Upper lobe of right lung (tissue), 1 donor: ENCODE results near the gene GAPVD1. TPM values are rescaled to one million over a fixed set of nuclear protein-coding genes. Genes with fewer than 3 reads are reported as not detected.
"Not testable (repeated sequence)": the region's sequence is repeated elsewhere in the genome, so short reads cannot be mapped to it uniquely, and the experiment has no call there.

Experiments used
- ATAC-seq: fragments of 200-7000 bp; cut with Tn5 transposase; one replicate; pipeline ENCODE4 v1.9.1; 2020; ENCODE audit warnings: mild to moderate bottlenecking, moderate library complexity
- DNase-seq: peaks from one replicate; pipeline ENCODE4 v3.0.0-alpha.2; 2020
- H3K27ac ChIP-seq: fragments of 200-600 bp; one replicate; pipeline ENCODE4 v1.8.0; 2022
- H3K27me3 ChIP-seq: fragments of 200-600 bp; one replicate; pipeline ENCODE4 v1.8.0; 2022; ENCODE audit warnings: mild to moderate bottlenecking
- H3K36me3 ChIP-seq: fragments of 200-600 bp; one replicate; pipeline ENCODE4 v1.8.0; 2022
- H3K4me1 ChIP-seq: fragments of 200-600 bp; one replicate; pipeline ENCODE4 v1.8.0; 2022
- H3K4me3 ChIP-seq: fragments of 200-600 bp; one replicate; pipeline ENCODE4 v1.8.0; 2022; ENCODE audit warnings: mild to moderate bottlenecking
- H3K9me3 ChIP-seq: fragments of 200-600 bp; one replicate; pipeline ENCODE4 v1.8.0; 2022
- intact Hi-C: fragments of 100-400 bp; cut with DNase I; formaldehyde crosslinking; loops from one replicate; pipeline ENCODE4 v1.11.0; 2022
- total RNA-seq: library from RNA; stranded (reverse); fragmentation: NEBNext Ultra II Directional; extraction: Animal tissue kit (Norgen Biotek cat#: 25700); gene quantifications from one replicate; pipeline ENCODE4 v1.2.1, GENCODE V29; 2021
- TF ChIP-seq, protein P1 (sequence below): fragments of 200-600 bp; IDR thresholded peaks from one replicate; pipeline ENCODE4 v1.8.0; 2022; ENCODE audit warnings: antibody characterized with exemption
- donor health status: DM: no; HTN: yes; CAD: no; lungs with severe emphysema.

The GAPVD1 gene
- total RNA-seq, 1 donor from 2014 or later, result 68.9 TPM

DNA sequence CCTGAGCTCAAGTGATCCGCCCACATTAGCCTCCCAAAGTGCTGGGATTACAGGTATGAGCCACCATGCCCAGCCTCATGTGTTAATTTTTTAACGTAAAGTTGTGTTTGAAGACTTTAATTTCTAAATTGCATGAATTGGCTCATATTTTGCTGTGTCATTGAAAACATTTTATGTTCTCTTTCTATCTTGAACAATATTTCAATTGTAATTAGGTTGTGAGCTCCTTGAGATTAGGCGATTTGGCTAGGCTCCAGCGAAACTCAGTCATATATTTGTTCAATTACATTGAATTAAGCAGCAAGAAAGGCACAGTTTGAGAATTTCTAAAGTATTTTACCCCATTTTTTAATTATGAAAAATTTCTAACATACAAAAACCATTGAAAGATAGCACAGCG lies 34.0 kb downstream of the GAPVD1 start:
- no peak overlapping the region for H3K4me3 ChIP-seq
- intact Hi-C loops, result no loop called here
- ATAC-seq (no peak), DNase-seq (no peak)
- H3K9me3 ChIP-seq, result no peaks in the 10 kb centered on the region
- peaks cover 8% of the 10 kb centered on the region for H3K4me1 ChIP-seq
- no peak overlapping the region for H3K27ac ChIP-seq
- H3K36me3 ChIP-seq, result peaks cover 10% of the 10 kb centered on the region
- TF ChIP-seq, protein P1, sequence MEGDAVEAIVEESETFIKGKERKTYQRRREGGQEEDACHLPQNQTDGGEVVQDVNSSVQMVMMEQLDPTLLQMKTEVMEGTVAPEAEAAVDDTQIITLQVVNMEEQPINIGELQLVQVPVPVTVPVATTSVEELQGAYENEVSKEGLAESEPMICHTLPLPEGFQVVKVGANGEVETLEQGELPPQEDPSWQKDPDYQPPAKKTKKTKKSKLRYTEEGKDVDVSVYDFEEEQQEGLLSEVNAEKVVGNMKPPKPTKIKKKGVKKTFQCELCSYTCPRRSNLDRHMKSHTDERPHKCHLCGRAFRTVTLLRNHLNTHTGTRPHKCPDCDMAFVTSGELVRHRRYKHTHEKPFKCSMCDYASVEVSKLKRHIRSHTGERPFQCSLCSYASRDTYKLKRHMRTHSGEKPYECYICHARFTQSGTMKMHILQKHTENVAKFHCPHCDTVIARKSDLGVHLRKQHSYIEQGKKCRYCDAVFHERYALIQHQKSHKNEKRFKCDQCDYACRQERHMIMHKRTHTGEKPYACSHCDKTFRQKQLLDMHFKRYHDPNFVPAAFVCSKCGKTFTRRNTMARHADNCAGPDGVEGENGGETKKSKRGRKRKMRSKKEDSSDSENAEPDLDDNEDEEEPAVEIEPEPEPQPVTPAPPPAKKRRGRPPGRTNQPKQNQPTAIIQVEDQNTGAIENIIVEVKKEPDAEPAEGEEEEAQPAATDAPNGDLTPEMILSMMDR, result no peak
- H3K27me3 ChIP-seq, result no peaks in the 10 kb centered on the region

DNA sequence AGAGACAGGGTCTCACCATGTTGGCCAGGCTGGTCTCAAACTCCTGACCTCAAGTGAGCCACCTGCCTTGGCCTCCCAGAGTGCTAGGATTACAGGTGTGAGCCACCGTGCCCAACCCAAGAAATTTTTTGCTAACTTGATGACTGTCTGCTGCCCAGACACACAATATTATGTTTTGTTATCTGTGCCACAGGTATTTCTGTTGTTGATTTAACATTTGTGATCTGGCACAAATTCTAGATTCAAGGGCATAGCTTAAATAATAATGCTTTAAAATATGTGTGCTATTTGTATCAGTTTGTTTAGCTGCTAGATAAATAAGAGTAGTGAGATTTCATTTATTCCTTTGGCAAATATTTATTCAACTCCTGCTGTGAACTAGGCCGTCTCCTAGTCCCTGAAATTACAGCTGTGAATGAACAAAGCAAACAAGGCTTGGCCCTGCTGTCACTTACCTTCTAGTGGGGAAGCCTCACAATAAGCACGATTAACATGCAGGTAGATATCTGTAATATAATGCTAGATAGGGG lies 35.3 kb downstream of the GAPVD1 start:
- TF ChIP-seq, protein P1, result no peak

DNA sequence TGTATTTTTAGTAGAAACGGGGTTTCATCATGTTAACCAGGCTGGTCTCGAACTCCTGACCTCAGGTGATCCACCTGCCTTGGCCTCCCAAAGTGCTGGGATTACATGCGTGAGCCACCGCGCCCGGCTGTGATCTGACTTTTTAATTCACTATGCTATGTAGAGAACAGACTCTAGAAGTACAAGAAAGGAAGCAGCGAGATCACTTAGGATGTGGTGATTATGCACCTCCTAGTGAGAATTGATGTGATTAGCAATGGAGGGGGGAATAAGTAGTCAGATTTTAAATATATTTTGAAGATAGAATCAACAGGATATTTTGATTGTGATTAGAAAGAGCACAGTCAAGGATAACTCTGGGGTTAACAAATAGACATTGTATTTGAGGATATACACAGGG lies 36.3 kb downstream of the GAPVD1 start:
- ATAC-seq (no peak), DNase-seq (no peak)
- Histone ChIP-seq H3K4me1 (peaks cover 8% of the 10 kb centered on the region), H3K36me3 (peaks cover 30% of the 10 kb centered on the region), H3K4me3 (no peak overlapping the region), H3K27ac (no peak overlapping the region), H3K9me3 (no peaks in the 10 kb centered on the region), H3K27me3 (no peaks in the 10 kb centered on the region)
- TF ChIP-seq, protein P1, result no peak
- intact Hi-C loops, result no loop called here

More for the DNA sequence above, 35.3 kb downstream of the GAPVD1 start:
- Histone ChIP-seq H3K27me3 (no peaks in the 10 kb centered on the region), H3K27ac (peak overlapping the region; percentile 58), H3K4me1 (peaks cover 8% of the 10 kb centered on the region), H3K36me3 (peaks cover 21% of the 10 kb centered on the region), H3K4me3 (no peak overlapping the region), H3K9me3 (no peaks in the 10 kb centered on the region)
- intact Hi-C loops, result no loop called here
- DNase-seq (no peak), ATAC-seq (peak; percentile 88)

DNA sequence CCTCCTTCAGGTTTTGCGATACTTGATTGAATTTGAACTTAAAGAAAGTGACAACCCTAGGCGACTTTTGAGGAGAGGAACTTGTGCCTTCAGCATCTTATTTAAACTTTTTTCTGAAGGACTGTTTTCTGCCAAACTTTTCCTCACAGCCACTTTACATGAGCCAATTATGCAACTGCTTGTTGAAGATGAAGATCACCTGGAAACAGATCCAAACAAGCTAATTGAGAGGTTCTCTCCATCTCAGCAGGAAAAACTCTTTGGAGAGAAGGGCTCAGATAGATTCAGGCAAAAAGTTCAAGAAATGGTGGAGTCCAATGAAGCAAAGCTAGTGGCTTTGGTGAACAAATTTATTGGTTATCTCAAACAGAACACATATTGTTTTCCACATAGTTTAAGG lies 40.6 kb downstream of the GAPVD1 start:
- Histone ChIP-seq H3K9me3 (no peaks in the 10 kb centered on the region), H3K36me3 (peaks cover 66% of the 10 kb centered on the region), H3K27ac (no peak overlapping the region), H3K4me3 (no peak overlapping the region), H3K27me3 (no peaks in the 10 kb centered on the region), H3K4me1 (peaks cover 6% of the 10 kb centered on the region)
- ATAC-seq, result no peak
- TF ChIP-seq, protein P1, result no peak
- no peak for DNase-seq
- intact Hi-C loops, result no loop called here

DNA sequence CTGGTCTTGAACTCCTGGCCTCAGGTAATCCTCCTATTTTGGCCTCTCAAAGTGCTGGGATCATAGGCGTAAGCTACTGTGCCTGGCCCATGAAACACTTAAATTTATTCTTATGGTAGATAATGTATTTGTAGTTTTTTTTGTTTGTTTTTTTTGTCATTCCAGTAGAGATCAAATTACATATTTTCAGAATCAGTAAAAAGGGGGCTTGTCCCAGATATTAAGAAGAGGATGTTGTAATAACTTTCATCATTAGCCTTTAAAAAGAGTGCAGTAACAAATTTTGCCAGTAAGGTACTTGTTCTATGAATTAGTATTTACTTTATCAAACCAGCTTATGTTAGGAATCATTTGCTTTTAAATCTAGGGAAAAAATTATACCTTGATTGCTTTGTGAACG lies 42.6 kb downstream of the GAPVD1 start:
- no peak overlapping the region for H3K4me3 ChIP-seq
- peaks cover 81% of the 10 kb centered on the region for H3K36me3 ChIP-seq
- DNase-seq (no peak), ATAC-seq (no peak)
- intact Hi-C loops, result no loop called here
- TF ChIP-seq, protein P1, result no peak
- no peak overlapping the region for H3K27ac ChIP-seq
- H3K9me3 ChIP-seq, result no peaks in the 10 kb centered on the region
- H3K27me3 ChIP-seq, result no peaks in the 10 kb centered on the region
- H3K4me1 ChIP-seq, result no peaks in the 10 kb centered on the region

DNA sequence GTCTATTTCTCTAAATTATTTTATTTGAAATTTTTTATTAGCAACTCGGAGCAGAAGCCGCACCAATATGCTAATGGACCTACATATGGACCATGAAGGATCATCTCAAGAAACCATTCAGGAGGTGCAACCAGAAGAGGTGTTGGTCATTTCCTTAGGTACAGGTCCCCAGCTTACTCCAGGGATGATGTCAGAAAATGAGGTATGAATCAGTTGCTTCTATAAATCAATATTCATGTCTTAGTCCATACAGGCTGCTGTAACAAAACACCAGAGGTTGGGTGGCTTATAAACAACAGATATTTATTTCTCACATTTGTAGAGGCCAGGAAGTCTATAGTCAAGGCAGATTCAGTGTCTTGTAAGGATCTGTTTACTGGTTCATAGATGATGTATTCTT lies 50.8 kb downstream of the GAPVD1 start:
- intact Hi-C loops, result no loop called here
- no peaks in the 10 kb centered on the region for H3K4me1 ChIP-seq

DNA sequence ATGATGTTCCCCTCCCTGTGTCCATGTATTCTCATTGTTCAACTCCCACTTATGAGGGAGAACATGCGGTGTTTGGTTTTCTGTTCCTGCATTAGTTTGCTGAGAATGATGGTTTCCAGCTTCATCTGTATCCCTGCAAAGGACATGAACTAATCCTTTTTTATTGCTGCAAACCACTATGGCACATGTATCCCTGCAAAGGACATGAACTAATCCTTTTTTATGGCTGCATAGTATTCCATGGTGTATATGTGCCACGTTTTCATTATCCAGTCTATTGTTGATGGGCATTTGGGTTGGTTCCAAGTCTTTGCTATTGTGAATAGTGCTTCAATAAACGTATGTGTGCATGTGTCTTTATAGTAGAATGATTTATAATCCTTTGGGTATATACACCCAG lies 54.7 kb downstream of the GAPVD1 start:
- H3K9me3 ChIP-seq, H3K27me3 ChIP-seq, intact Hi-C loops, H3K4me1 ChIP-seq, H3K27ac ChIP-seq, ATAC-seq, H3K4me3 ChIP-seq, DNase-seq: not testable (repeated sequence)
- peaks cover 69% of the 10 kb centered on the region for H3K36me3 ChIP-seq

More for the DNA sequence above, 50.8 kb downstream of the GAPVD1 start:
- ATAC-seq (no peak), DNase-seq (no peak)
- Histone ChIP-seq H3K36me3 (peaks cover 93% of the 10 kb centered on the region), H3K9me3 (no peaks in the 10 kb centered on the region), H3K27ac (no peak overlapping the region), H3K27me3 (no peaks in the 10 kb centered on the region), H3K4me3 (no peak overlapping the region)
- TF ChIP-seq, protein P1, result no peak
